ENCODE data around the gene B9D2. TPM values are rescaled to one million over a fixed set of nuclear protein-coding genes. Genes with fewer than 3 reads are reported as not detected.

B9D2 gene
- total and polyA plus RNA-seq, 2 experiments from 2014 or later: 2.7 to 7.4 TPM

DNA sequence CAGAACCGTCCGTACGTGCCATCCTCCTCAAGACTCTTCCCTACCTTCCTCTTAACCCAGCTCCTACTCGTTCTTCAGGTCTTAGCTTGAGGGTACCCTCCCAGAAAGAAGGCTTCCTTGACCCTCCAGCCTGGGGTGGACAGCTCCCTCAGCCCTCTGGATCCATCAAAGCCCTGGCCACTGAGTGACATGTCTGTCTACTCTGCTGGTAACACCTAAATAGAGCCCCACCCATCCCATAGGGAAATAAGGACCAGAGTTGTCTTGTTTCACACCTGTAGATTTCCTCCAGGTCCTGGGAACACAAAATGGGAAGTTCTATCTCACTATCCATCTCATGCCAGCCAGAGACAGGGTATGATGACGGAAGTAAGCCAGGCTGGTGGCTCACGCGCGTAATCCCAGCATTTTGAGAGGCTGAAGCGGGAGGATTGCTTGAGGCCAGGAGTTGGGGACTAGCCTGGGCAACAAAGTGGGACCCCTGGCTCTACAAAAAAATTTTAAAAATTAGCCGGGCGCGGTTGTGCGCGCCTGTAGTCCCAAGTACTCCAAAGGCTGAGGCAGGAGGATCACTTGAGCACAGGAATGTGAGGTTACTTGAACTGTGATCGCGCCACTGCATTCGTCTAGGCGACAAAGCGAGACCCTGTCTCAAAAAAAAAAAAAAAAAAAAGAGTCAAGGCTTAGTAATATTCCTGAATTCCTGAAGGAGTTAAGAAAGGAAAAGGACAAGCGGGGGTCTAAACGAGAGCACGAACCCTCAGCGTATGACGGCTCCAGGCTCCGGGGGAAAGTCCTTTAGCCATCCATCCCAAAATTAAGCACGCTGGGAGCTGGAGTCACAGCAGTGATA lies 54.5 kb downstream of the B9D2 start:
- H3K27ac ChIP-seq (ENCODE audit: low read depth): no peak overlapping the region; the same call in 1 of the 2 replicates
- Mint-ChIP-seq H3K9me3 (no peaks in the 10 kb centered on the region; the same call in 2 of the 3 replicates), H3K36me3 (ENCODE audit: low read depth) (peaks cover 45% of the 10 kb centered on the region), H3K27ac (peak overlapping the region; percentile 99), H3K4me3 (peak overlapping the region; percentile 93), H3K27me3 (ENCODE audit: insufficient read depth, low read depth, poor library complexity) (peaks cover 32% of the 10 kb centered on the region), H3K4me1 (peaks cover 24% of the 10 kb centered on the region)
- ATAC-seq: peak; percentile 2
- peaks cover 31% of the 10 kb centered on the region for H3K36me3 ChIP-seq (ENCODE audit: insufficient read depth)
- H2AFZ ChIP-seq: peak overlapping the region; percentile 53
- TF ChIP-seq STAT1 (IDR thresholded peaks at IDR 0.05; ENCODE audit: unreplicated experiment): no peak
- TF ChIP-seq NANOG (IDR thresholded peaks at IDR 0.05; ENCODE audit: borderline replicate concordance): no peak
- TF ChIP-seq JUNB (IDR thresholded peaks at IDR 0.05; ENCODE audit: unreplicated experiment): no peak
- no peak for TF ChIP-seq ZNF331 (CRISPR knock-in tag; IDR thresholded peaks at IDR 0.05; ENCODE audit: low read depth)
- no peak for TF ChIP-seq EZH2phosphoT487 (IDR thresholded peaks at IDR 0.05; ENCODE audit: unreplicated experiment)
- TF ChIP-seq POLR2AphosphoS5 (IDR thresholded peaks at IDR 0.05; ENCODE audit: low read depth): no peak
- TF ChIP-seq CREB1 (CRISPR knock-in tag; IDR thresholded peaks at IDR 0.05; ENCODE audit: low read depth): no peak
- TF ChIP-seq, protein P1, sequence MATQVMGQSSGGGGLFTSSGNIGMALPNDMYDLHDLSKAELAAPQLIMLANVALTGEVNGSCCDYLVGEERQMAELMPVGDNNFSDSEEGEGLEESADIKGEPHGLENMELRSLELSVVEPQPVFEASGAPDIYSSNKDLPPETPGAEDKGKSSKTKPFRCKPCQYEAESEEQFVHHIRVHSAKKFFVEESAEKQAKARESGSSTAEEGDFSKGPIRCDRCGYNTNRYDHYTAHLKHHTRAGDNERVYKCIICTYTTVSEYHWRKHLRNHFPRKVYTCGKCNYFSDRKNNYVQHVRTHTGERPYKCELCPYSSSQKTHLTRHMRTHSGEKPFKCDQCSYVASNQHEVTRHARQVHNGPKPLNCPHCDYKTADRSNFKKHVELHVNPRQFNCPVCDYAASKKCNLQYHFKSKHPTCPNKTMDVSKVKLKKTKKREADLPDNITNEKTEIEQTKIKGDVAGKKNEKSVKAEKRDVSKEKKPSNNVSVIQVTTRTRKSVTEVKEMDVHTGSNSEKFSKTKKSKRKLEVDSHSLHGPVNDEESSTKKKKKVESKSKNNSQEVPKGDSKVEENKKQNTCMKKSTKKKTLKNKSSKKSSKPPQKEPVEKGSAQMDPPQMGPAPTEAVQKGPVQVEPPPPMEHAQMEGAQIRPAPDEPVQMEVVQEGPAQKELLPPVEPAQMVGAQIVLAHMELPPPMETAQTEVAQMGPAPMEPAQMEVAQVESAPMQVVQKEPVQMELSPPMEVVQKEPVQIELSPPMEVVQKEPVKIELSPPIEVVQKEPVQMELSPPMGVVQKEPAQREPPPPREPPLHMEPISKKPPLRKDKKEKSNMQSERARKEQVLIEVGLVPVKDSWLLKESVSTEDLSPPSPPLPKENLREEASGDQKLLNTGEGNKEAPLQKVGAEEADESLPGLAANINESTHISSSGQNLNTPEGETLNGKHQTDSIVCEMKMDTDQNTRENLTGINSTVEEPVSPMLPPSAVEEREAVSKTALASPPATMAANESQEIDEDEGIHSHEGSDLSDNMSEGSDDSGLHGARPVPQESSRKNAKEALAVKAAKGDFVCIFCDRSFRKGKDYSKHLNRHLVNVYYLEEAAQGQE (IDR thresholded peaks at IDR 0.05; ENCODE audit: unreplicated experiment): no peak
- TF ChIP-seq, protein P2, sequence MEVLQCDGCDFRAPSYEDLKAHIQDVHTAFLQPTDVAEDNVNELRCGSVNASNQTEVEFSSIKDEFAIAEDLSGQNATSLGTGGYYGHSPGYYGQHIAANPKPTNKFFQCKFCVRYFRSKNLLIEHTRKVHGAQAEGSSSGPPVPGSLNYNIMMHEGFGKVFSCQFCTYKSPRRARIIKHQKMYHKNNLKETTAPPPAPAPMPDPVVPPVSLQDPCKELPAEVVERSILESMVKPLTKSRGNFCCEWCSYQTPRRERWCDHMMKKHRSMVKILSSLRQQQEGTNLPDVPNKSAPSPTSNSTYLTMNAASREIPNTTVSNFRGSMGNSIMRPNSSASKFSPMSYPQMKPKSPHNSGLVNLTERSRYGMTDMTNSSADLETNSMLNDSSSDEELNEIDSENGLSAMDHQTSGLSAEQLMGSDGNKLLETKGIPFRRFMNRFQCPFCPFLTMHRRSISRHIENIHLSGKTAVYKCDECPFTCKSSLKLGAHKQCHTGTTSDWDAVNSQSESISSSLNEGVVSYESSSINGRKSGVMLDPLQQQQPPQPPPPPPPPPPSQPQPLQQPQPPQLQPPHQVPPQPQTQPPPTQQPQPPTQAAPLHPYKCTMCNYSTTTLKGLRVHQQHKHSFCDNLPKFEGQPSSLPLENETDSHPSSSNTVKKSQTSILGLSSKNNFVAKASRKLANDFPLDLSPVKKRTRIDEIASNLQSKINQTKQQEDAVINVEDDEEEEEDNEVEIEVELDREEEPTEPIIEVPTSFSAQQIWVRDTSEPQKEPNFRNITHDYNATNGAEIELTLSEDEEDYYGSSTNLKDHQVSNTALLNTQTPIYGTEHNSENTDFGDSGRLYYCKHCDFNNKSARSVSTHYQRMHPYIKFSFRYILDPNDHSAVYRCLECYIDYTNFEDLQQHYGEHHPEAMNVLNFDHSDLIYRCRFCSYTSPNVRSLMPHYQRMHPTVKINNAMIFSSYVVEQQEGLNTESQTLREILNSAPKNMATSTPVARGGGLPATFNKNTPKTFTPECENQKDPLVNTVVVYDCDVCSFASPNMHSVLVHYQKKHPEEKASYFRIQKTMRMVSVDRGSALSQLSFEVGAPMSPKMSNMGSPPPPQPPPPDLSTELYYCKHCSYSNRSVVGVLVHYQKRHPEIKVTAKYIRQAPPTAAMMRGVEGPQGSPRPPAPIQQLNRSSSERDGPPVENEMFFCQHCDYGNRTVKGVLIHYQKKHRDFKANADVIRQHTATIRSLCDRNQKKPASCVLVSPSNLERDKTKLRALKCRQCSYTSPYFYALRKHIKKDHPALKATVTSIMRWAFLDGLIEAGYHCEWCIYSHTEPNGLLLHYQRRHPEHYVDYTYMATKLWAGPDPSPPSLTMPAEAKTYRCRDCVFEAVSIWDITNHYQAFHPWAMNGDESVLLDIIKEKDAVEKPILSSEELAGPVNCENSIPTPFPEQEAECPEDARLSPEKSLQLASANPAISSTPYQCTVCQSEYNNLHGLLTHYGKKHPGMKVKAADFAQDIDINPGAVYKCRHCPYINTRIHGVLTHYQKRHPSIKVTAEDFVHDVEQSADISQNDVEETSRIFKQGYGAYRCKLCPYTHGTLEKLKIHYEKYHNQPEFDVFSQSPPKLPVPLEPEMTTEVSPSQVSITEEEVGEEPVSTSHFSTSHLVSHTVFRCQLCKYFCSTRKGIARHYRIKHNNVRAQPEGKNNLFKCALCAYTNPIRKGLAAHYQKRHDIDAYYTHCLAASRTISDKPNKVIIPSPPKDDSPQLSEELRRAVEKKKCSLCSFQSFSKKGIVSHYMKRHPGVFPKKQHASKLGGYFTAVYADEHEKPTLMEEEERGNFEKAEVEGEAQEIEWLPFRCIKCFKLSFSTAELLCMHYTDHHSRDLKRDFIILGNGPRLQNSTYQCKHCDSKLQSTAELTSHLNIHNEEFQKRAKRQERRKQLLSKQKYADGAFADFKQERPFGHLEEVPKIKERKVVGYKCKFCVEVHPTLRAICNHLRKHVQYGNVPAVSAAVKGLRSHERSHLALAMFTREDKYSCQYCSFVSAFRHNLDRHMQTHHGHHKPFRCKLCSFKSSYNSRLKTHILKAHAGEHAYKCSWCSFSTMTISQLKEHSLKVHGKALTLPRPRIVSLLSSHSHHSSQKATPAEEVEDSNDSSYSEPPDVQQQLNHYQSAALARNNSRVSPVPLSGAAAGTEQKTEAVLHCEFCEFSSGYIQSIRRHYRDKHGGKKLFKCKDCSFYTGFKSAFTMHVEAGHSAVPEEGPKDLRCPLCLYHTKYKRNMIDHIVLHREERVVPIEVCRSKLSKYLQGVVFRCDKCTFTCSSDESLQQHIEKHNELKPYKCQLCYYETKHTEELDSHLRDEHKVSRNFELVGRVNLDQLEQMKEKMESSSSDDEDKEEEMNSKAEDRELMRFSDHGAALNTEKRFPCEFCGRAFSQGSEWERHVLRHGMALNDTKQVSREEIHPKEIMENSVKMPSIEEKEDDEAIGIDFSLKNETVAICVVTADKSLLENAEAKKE (CRISPR knock-in tag; IDR thresholded peaks at IDR 0.05): no peak
- TF ChIP-seq ZNF114 (CRISPR knock-in tag; IDR thresholded peaks at IDR 0.05): no peak
- TF ChIP-seq, protein P3, sequence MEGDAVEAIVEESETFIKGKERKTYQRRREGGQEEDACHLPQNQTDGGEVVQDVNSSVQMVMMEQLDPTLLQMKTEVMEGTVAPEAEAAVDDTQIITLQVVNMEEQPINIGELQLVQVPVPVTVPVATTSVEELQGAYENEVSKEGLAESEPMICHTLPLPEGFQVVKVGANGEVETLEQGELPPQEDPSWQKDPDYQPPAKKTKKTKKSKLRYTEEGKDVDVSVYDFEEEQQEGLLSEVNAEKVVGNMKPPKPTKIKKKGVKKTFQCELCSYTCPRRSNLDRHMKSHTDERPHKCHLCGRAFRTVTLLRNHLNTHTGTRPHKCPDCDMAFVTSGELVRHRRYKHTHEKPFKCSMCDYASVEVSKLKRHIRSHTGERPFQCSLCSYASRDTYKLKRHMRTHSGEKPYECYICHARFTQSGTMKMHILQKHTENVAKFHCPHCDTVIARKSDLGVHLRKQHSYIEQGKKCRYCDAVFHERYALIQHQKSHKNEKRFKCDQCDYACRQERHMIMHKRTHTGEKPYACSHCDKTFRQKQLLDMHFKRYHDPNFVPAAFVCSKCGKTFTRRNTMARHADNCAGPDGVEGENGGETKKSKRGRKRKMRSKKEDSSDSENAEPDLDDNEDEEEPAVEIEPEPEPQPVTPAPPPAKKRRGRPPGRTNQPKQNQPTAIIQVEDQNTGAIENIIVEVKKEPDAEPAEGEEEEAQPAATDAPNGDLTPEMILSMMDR (conservative IDR thresholded peaks at IDR 0.05; ENCODE audit: low read depth in 2 of 2): no peak
- no peak for TF ChIP-seq EZH2 (IDR thresholded peaks at IDR 0.05; ENCODE audit: low read depth, unreplicated experiment)
- TF ChIP-seq, protein P4, sequence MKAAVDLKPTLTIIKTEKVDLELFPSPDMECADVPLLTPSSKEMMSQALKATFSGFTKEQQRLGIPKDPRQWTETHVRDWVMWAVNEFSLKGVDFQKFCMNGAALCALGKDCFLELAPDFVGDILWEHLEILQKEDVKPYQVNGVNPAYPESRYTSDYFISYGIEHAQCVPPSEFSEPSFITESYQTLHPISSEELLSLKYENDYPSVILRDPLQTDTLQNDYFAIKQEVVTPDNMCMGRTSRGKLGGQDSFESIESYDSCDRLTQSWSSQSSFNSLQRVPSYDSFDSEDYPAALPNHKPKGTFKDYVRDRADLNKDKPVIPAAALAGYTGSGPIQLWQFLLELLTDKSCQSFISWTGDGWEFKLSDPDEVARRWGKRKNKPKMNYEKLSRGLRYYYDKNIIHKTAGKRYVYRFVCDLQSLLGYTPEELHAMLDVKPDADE (IDR thresholded peaks at IDR 0.05): no peak
- no peaks in the 10 kb centered on the region for H3K9me2 ChIP-seq (ENCODE audit: insufficient read depth)
- peaks cover 5% of the 10 kb centered on the region; the same call in 1 of the 2 replicates for H4K20me1 ChIP-seq (replicated peaks; ENCODE audit: insufficient read depth)
- H3K79me2 ChIP-seq (replicated peaks; ENCODE audit: insufficient read depth): peaks cover 21% of the 10 kb centered on the region
- H3K4me1 ChIP-seq (ENCODE audit: insufficient read depth): peaks cover 16% of the 10 kb centered on the region
- peak overlapping the region; percentile 84 for H3K4me3 ChIP-seq
- peak overlapping the region; percentile 86 for H3K4me2 ChIP-seq
- no peak for DNase-seq (ENCODE audit: low spot score)
- no peaks in the 10 kb centered on the region for H3K27me3 ChIP-seq (ENCODE audit: insufficient read depth)
- H3F3A ChIP-seq (replicated peaks; ENCODE audit: low read depth): peaks cover 44% of the 10 kb centered on the region
